A549 (cell line): ENCODE results near the gene CD300H.

Source experiments
- GATA3 ChIP-seq: IDR thresholded peaks from 2 replicates; pipeline ENCODE4 v1.6.1; 2012; ENCODE audit warnings: borderline replicate concordance
- KDM1A ChIP-seq: fragments of 200-600 bp; sonication (generic); IDR thresholded peaks from 2 replicates; pipeline ENCODE4 v1.6.1; 2016; ENCODE audit warnings: low read depth, mild to moderate bottlenecking
- RAD21 ChIP-seq, 2 experiments: fragments of >200 bp in 1 of 2; sonication (Bioruptor Twin) in 1 of 2; formaldehyde crosslinking in 1 of 2; IDR thresholded peaks in 1 of 2; conservative IDR thresholded peaks in 1 of 2; 2 replicates in 1 of 2; 3 replicates in 1 of 2; pipeline ENCODE4 v1.6.1; 2012 to 2018; ENCODE audit warnings: inconsistent platforms in 1 of 2
- SREBF2 ChIP-seq: fragments of 450-650 bp; IDR thresholded peaks from 2 replicates; pipeline ENCODE4 v1.6.1; 2014; ENCODE audit warnings: mild to moderate bottlenecking, moderate library complexity
- TF ChIP-seq, protein P1 (sequence below): fragments of >200 bp; sonication (Bioruptor Twin); formaldehyde crosslinking; IDR thresholded peaks from 3 replicates; pipeline ENCODE4 v1.5.1; 2016
- TF ChIP-seq, protein P2 (sequence below): IDR thresholded peaks from 2 replicates; pipeline ENCODE4 v1.6.1; 2012
- TF ChIP-seq, protein P3 (sequence below): IDR thresholded peaks from 2 replicates; pipeline ENCODE4 v1.6.1; 2012

DNA sequence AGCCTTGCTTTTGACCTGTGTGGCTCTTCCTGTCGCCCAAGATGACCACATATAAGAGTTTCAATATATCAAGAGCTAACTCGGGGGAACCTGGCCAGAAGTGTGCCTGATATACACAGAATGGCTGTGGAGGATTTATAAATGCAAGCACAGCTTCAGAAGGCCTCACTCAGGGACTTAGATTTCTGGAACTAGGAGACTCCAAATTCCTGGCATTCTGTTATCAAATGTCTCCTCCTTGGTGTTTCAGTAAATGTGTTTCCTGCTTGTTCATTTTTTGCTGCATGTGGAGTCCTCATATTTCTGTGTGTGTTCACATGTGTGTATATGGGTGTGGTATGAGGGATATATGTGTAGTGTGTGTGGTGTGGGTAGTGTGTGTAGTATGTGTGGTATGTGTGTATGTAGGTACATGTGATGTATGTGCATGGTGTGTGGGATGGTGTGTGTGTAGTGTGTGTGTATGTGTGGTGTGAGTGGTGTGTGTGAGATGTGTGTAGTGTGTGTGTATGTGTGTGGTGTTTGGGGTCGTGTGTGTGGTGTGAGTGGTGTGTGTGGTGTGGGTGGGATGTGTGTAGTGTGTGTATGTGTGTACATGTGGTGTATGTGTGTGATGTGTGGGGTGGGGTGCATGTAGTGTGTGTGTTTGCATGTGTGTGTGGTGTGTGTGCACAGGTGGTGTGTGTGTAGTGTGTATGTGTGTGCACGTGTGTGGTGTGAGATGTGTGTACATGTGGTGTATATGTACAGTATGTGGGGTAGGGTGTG, 981 bp upstream of the CD300H start:
- TF ChIP-seq, protein P1, sequence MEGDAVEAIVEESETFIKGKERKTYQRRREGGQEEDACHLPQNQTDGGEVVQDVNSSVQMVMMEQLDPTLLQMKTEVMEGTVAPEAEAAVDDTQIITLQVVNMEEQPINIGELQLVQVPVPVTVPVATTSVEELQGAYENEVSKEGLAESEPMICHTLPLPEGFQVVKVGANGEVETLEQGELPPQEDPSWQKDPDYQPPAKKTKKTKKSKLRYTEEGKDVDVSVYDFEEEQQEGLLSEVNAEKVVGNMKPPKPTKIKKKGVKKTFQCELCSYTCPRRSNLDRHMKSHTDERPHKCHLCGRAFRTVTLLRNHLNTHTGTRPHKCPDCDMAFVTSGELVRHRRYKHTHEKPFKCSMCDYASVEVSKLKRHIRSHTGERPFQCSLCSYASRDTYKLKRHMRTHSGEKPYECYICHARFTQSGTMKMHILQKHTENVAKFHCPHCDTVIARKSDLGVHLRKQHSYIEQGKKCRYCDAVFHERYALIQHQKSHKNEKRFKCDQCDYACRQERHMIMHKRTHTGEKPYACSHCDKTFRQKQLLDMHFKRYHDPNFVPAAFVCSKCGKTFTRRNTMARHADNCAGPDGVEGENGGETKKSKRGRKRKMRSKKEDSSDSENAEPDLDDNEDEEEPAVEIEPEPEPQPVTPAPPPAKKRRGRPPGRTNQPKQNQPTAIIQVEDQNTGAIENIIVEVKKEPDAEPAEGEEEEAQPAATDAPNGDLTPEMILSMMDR, result no peak
- TF ChIP-seq, protein P2, sequence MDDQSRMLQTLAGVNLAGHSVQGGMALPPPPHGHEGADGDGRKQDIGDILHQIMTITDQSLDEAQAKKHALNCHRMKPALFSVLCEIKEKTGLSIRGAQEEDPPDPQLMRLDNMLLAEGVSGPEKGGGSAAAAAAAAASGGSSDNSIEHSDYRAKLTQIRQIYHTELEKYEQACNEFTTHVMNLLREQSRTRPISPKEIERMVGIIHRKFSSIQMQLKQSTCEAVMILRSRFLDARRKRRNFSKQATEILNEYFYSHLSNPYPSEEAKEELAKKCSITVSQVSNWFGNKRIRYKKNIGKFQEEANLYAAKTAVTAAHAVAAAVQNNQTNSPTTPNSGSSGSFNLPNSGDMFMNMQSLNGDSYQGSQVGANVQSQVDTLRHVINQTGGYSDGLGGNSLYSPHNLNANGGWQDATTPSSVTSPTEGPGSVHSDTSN, result no peak
- TF ChIP-seq KDM1A, result no peak
- TF ChIP-seq, protein P3, sequence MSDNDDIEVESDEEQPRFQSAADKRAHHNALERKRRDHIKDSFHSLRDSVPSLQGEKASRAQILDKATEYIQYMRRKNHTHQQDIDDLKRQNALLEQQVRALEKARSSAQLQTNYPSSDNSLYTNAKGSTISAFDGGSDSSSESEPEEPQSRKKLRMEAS, result no peak
- TF ChIP-seq SREBF2, result no peak
- no peak for TF ChIP-seq GATA3
- no peak for TF ChIP-seq RAD21 (conservative IDR thresholded peaks at IDR 0.05 in 1 of 2, IDR thresholded peaks at IDR 0.05 in 1 of 2)
